AG10803 (cell line): ENCODE results near the gene ABCG8.
"Not testable (repeated sequence)": the region's sequence is repeated elsewhere in the genome, so short reads cannot be mapped to it uniquely, and the experiment has no call there.

Experiments used
- DNase-seq: peaks from one replicate; pipeline ENCODE4 v3.0.0; 2010; ENCODE audit warnings: low read depth
- H3K4me3 ChIP-seq: 2 replicates; pipeline ENCODE4 v1.5.1; 2011; ENCODE audit warnings: mild to moderate bottlenecking, low read length, control low read depth
- TF ChIP-seq, protein P1 (sequence below): conservative IDR thresholded peaks from 2 replicates; pipeline ENCODE4 v1.5.1; 2011; ENCODE audit warnings: mild to moderate bottlenecking, low read length, control low read depth, inconsistent platforms

The ABCG8 gene

DNA sequence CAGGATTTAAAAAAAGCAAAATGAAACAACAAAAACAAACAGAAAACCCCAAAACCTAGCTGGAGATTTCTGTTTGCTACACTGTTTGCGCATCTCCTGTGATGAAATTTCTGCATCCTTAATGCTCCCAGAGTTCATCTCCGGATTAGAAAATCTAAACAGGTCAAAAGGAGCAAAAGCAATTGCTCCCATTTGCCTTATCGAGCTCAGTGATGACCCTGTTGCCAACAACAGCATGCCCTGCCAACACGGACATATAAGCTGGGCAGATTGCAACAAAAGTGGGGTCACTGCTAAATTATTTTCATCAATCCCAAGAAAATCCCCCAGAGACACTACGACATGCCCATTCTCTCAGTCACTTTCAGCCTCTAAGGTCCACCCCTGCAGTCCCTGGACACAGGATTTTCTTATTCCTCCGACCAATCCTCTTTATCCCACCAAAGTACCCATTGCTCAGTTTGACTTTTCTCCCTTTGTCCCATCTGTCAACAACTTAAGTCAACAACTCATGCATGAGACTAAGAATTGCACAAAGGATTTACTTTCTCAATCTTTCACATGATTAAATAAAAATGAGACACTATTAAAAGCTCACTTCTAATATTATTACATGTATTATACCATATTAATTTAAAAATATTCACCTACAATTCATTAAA is 67.8 kb downstream of the ABCG8 start:
- no peak for DNase-seq
- TF ChIP-seq, protein P1, sequence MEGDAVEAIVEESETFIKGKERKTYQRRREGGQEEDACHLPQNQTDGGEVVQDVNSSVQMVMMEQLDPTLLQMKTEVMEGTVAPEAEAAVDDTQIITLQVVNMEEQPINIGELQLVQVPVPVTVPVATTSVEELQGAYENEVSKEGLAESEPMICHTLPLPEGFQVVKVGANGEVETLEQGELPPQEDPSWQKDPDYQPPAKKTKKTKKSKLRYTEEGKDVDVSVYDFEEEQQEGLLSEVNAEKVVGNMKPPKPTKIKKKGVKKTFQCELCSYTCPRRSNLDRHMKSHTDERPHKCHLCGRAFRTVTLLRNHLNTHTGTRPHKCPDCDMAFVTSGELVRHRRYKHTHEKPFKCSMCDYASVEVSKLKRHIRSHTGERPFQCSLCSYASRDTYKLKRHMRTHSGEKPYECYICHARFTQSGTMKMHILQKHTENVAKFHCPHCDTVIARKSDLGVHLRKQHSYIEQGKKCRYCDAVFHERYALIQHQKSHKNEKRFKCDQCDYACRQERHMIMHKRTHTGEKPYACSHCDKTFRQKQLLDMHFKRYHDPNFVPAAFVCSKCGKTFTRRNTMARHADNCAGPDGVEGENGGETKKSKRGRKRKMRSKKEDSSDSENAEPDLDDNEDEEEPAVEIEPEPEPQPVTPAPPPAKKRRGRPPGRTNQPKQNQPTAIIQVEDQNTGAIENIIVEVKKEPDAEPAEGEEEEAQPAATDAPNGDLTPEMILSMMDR = no peak
- no peak overlapping the region for H3K4me3 ChIP-seq

DNA sequence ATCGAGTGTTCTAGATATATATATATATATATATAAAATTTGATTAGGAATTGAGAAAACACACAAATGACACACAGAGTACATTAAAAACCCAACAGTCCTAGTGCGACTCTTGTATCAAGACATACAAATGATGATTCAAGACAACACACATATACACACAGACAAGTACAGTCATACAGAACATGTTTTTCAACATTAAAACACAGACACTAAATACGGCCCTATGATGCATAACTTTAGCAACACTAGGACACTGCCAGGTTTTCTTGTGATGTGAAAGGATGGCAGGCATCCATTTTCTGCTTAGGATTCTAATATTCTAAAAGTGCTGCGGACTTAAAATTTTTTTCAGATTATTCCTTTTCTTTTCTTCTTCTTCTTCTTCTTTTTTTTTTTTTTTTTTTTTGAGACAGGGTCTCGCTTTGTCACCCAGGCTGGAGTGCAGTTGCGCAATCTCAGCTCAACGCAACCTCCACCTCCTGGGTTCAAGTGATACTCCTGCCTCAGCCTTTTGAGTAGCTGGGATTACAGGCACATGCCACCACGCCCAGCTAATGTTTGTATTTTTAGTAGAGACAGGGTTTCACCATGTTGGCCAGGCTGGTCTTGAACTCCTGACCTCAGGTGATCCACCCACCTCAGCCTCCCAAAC is 72.5 kb downstream of the ABCG8 start:
- not testable (repeated sequence) for DNase-seq, H3K4me3 ChIP-seq

DNA sequence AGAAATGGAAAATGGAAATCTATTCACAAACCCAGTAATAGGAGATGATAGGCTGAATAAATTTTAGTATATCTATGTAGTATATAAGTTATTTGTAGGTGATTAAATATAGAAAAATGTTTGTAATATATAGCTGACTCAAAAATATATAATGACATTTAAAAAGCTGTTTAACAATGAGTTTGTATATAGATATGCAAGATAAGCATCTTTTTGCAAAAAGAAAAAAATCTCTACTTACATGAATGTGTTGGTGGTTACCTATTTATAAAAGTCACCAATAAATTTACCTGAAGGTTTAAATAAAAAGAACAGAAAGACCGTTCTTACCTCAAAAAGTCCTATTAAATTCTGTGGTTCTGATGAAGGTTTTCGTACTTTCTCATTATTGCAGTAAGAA is 85.7 kb downstream of the ABCG8 start:
- TF ChIP-seq, protein P1 = no peak
- no peak overlapping the region for H3K4me3 ChIP-seq
- no peak for DNase-seq

DNA sequence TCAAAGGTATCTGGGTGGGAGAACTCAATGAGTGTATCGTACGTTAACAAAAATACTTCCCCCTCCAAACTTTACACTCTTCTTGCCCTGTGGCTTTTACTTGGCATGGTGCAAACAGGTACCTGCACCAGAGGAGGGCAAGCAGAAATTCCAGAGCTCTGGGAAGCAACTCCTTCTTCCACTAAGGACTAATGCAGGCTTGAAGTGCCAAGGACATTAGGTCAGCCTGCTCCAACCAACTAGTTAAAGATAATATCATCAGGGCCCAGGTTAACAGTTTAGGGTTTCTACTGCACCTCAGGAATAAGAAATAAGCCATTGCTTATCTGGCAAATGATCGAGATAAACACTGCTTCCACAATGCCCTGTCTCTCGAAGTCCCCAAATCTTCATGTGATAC is 86.7 kb downstream of the ABCG8 start:
- DNase-seq = no peak
- no peak overlapping the region for H3K4me3 ChIP-seq
- TF ChIP-seq, protein P1 = no peak

DNA sequence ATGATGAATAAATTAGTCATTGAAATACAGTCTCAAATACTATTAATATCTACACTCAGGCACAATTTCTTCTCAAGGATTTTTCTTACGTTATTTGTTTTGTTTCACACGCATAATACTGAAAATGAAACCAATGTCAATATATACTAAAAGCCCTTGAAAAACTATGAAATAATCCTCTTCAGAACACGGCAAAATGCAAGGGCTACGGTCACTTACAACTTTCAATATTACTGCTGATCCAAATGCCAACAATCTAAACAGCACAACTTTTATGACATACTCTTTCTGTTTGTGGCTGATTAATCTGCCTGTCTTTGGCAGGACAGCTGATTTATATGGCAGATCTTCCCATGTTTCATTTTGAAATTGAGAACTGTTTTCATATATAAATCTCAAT is 88.7 kb downstream of the ABCG8 start:
- H3K4me3 ChIP-seq = no peak overlapping the region
- TF ChIP-seq, protein P1 = no peak
- DNase-seq = no peak

DNA sequence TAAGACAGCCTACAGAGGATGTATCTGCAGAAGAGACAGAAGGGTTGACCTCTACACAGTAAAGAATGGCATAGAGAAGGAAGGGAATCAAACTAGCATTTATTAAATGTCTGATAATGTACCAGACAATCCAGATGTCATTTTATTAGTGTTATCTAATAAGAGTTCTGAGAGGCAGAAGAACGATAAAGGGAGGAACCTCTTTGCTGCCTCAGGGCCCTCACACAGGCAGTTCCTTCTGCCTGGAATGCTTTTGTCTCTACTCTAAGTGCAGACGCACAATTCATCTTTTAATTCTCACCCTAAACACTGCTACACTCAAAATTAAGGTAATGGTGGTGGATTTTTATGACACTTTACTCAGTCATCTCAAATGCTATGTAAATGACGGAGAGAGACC is 92.5 kb downstream of the ABCG8 start:
- DNase-seq = no peak
- no peak overlapping the region for H3K4me3 ChIP-seq

More for the DNA sequence above, 92.5 kb downstream of the ABCG8 start:
- TF ChIP-seq, protein P1 = no peak
